PFSK-1 (cell line): ENCODE data around the gene TMEM267.

ENCODE experiments used
- POLR2AphosphoS5 ChIP-seq: IDR thresholded peaks from 2 replicates; pipeline ENCODE4 v1.6.1; 2012; ENCODE audit warnings: low read depth, mild to moderate bottlenecking, control low read depth, low read length, moderate library complexity
- SIN3A ChIP-seq: IDR thresholded peaks from 2 replicates; pipeline ENCODE4 v1.6.1; 2012; ENCODE audit warnings: mild to moderate bottlenecking, low read length, moderate library complexity, borderline replicate concordance; ENCODE audit not compliant: insufficient read depth
- TAF1 ChIP-seq: IDR thresholded peaks from 2 replicates; pipeline ENCODE4 v1.6.1; 2012; ENCODE audit warnings: low read length, control low read depth, borderline replicate concordance; ENCODE audit not compliant: insufficient read depth
- TF ChIP-seq, protein P1 (sequence below), 2 experiments: IDR thresholded peaks; 2 replicates each; pipeline versions ENCODE4 v1.6.1 to v1.8.0; 2011 to 2012; ENCODE audit warnings: low read depth in 2 of 2, low read length in 2 of 2, control low read depth in 1 of 2, inconsistent platforms in 1 of 2, mild to moderate bottlenecking in 1 of 2, moderate library complexity in 1 of 2; ENCODE audit not compliant: insufficient read depth in 1 of 2

DNA sequence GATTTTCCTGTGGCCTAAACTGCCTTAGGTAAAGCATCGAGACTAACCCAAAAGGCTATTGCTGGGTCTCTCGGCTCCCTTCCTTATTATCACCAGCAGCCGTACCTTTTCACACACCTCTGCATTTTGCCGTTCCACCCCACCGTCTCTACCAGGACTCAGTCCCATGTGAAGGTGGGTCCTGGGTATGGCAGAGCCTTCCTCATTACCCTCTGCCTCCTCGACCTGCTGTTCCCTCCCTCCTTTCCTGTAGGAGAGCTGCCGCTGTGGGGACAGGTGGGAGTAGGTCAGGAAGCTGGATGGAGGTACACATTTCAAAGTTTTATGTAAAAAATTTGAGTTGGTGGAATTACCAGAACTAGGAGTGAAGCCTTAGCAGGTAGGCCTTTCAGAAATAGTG is 73.3 kb downstream of the TMEM267 start:
- no peak for TF ChIP-seq POLR2AphosphoS5
- no peak for TF ChIP-seq SIN3A
- TF ChIP-seq, protein P1, sequence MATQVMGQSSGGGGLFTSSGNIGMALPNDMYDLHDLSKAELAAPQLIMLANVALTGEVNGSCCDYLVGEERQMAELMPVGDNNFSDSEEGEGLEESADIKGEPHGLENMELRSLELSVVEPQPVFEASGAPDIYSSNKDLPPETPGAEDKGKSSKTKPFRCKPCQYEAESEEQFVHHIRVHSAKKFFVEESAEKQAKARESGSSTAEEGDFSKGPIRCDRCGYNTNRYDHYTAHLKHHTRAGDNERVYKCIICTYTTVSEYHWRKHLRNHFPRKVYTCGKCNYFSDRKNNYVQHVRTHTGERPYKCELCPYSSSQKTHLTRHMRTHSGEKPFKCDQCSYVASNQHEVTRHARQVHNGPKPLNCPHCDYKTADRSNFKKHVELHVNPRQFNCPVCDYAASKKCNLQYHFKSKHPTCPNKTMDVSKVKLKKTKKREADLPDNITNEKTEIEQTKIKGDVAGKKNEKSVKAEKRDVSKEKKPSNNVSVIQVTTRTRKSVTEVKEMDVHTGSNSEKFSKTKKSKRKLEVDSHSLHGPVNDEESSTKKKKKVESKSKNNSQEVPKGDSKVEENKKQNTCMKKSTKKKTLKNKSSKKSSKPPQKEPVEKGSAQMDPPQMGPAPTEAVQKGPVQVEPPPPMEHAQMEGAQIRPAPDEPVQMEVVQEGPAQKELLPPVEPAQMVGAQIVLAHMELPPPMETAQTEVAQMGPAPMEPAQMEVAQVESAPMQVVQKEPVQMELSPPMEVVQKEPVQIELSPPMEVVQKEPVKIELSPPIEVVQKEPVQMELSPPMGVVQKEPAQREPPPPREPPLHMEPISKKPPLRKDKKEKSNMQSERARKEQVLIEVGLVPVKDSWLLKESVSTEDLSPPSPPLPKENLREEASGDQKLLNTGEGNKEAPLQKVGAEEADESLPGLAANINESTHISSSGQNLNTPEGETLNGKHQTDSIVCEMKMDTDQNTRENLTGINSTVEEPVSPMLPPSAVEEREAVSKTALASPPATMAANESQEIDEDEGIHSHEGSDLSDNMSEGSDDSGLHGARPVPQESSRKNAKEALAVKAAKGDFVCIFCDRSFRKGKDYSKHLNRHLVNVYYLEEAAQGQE (IDR thresholded peaks at IDR 0.05; ENCODE audit: insufficient read depth in 1 of 2, low read depth in 2 of 2, low read length in 2 of 2) = no peak
- TF ChIP-seq TAF1 = no peak
